ENCODE measurements around the gene IGSF21.

IGSF21 gene

GRCh38 chr1:18380288-18380687 is 272.7 kb downstream of the IGSF21 start:
- DNase-seq: no peak

DNA sequence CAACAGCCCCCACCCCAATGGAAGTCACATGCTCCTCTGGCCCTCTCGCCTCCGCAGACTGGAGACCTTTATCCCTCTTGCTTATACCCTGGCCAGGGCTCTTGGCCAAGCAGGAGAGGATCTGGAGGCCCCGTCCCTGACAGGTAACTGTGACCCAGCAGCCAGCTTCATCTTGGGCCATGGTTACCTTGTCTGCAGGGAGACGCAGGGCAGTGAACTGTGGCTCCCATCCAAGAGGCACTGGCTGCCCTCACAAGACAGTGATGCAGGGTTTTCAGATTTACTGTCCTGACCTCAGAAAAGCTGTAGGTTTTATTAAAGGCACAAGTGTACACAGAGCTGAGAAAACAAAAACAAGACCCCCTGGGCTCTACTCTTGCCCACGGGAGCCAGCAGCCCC is 276.5 kb downstream of the IGSF21 start:
- DNase-seq: no peak

- DNase-seq: no peak
Observed at GRCh38 chr1:18384471-18384870, 276.9 kb downstream of the IGSF21 start.

- no peak for DNase-seq
Observed at GRCh38 chr1:18385239-18385790, 277.7 kb downstream of the IGSF21 start.

GRCh38 chr1:18386591-18386990 is 279.0 kb downstream of the IGSF21 start:
- no peak for DNase-seq

DNA sequence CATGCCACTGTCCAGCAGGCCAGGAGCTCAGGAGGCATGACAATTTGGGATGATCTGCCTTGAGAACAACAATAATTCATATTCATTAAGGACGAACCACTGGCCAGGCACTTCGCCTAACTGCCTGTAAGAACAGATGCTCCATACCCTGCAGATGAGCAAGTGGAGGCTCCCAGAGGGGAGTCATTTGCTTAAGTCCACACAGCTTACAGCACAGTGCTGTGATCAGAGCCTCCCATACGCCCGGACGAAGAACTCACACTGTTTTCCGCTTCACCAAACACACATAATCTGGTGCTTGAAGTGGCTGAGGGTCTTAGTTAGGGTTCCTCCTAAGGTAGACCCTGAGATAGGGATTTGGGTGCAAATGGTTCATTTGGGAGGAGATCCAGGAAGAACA is 279.7 kb downstream of the IGSF21 start:
- no peak for DNase-seq

DNA sequence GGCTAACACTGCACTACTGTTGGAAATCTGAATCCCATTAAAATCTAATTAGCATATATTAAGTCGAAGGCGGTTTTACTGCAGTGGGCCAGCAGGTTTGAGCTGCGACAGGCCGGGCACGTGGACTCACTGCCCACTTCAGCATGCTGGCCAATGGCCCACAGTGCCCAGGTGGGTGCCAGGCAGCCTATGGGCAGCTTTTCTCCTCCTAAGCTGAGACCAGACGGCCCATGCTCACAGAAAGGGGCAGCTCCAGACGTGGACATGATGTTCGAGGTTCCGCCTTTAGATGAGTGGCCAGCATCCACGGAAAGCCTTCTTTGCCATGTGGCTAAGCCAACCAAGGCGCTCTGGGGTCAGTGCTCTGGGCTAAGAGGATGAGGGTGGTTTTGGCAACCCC is 283.4 kb downstream of the IGSF21 start:
- no peak for DNase-seq

- DNase-seq: no peak
Observed at GRCh38 chr1:18394563-18395156, 287.1 kb downstream of the IGSF21 start.

GRCh38 chr1:18396247-18396980 is 288.8 kb downstream of the IGSF21 start:
- no peak for DNase-seq

GRCh38 chr1:18397641-18398040 is 290.0 kb downstream of the IGSF21 start:
- no peak for DNase-seq

GRCh38 chr1:18398791-18399530 is 291.4 kb downstream of the IGSF21 start:
- DNase-seq: no peak

DNA sequence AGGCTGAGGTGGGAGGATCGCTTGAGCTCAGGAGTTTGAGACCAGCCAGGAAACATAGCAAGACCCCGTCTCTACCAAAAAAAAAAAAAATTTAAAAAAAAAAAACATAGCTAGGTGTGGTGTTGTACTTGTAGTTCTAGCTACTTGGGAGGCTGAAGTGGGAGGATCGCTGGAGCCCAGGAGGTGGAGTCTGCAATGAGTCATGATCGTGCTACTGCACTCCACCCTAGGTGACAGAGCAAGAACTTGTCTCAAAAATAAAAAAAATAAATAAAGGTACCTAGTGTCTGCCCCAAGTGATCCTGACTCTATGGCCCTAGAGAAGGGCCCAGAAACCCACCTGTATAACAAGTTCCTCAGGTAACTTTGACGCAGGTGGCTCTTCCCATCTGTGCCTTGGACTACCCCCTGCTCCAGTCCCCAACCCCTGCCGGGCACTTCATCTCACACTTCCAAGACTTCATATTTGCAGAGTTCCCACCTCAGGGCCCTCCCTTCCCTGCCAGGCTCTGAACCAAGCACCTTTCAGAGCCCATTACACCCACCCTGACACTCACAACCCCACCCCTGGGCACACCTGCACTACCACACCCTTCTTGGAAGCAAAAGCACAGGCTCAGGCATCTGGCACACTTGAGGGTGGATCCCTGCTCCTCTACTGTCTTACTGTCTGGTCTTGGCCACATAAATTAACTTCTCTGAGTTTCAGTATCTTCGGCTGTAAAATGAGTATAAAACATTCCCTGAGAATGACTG is 292.9 kb downstream of the IGSF21 start:
- no peak for DNase-seq

DNA sequence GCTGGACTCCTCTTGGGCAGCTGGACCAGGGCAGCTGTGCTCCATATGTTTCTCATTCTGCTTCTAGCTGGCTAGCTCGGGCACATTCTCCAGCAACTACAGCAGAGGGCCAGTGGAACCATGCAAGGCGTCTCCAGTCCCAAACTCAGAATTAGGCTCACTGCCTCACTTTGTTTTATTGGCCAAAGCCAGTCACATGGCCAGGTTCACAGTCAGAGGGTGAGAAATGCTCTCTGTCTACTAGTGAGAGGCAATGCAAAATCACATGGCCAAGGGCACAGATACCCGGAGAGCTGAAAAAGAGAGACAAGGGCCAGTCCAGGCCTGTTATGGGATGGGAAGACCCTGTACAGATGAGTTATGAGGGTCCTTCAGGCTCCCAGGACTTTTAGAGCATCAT is 294.3 kb downstream of the IGSF21 start:
- no peak for DNase-seq

DNA sequence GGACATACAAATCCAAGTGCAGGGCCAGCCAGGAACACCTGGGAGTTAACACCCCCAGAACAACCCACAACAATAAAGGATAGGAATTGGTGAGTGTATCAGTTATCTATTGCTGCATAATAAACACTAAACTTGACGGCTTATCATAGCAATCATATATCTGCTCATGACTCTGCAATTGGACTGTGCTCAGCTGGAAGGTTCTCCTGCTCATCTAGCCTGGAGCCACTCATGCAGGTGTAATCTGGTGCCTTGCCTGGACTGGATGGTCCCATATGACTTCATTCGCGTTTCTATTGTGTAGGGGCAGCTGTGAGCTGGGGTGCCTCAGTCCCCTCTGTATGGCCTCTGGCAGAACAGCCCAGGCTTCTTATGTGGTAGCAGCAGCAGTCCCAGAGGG is 296.9 kb downstream of the IGSF21 start:
- no peak for DNase-seq

DNA sequence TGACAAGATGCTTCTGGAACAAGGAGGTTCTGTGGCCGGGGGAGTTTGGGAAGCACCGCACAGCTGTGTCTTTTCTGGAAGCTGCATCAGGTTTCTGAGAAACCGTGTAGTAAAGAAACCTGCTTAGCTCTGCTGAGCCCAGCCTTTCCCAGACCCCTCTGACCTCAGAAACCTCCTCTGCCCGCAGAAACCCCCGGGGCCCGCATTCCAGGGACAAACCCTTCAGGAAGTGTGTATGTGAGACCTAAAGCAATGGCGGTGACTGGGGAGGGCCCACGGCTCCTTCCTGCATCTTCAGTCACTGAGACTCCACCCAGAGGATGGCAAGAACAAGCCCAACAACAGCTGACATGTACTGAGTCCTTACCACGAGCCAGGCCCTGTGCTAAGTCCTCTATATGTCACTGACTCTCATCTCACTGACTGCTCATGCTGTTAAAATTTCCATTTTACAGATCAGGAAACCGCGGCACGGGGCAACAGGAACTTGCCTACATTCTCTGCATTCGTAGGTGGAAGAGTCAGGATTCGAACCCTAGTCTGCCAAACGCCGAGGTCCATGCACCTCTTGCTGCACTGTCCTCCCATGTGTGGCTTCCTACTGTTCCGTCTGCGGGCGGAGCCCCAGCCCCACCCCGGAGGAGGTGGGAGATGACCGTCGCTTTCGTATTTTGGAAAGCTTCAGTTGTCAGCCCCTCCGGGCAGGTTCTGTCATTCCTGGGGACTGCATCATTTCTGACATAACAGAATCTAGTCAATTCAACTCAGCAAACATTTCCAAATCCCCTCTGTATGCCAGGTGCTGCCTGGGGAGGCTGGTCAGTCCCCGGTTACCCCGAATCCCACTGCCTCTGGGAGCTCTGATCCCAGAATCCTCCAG is 299.8 kb downstream of the IGSF21 start:
- DNase-seq: no peak

DNA sequence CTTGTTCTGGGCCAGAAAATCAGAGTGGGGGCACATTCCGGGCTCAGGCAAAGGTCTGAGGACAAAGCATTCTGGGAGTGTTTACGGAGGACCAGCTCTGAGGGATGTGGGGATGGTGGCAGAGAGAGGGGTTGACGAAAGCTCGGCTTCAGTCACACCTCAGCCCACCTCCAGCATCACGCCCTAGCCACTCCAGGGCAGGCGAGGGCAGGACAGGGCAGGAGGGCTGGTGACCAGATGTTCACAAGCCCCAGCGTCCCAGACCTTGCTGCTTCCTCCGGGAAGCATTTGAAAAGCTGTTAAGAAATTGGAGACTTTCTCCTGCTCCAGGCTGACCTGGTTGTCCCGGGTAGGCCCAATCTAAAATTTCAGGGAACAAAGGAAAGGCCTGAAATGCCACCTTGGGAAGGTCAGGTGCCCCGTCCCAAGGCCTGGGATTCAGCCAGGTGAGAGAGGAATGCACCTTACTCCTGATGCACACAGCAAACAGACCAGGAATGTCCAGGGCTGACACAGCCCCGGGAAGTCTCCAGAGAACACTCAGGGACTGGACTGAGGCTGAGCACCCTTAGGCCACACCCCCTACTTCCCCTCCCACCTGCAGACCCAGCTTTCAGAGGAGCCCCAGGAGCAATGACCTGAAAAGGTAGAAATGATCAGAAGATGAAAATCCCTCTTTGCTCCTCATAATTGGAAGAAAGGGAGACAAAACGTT is 301.2 kb downstream of the IGSF21 start:
- no peak for DNase-seq

DNA sequence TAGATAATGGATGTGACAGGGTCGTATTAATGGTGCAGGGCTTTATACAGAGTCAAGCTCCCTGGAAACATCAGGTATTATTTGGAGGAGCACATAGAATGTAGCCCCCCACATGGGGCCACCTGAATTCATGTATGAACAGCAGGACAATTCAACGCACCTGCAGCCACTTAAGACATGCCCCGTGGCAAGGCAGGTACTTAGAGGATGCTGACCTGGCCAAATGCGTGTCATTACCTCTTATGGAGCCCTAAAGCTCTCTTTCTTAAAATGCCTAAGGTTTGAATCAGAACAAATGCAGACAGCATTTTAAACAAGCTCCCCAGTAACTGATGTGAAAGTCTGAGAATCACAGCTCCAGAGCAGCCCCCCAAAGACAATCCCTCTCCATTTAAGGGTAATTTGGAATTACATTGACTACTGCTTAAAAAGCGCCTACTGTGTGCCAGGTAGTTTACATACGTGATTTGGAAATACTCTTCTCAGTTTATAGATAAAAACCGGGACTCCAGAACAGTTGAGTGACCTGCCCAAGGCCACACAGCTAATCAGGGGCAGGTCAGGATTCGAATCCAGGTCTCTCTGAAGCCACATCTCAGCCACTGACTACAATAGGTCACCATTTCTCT is 302.1 kb downstream of the IGSF21 start:
- no peak for DNase-seq

- no peak for DNase-seq
Observed at GRCh38 chr1:18410407-18410806, 302.8 kb downstream of the IGSF21 start.

DNA sequence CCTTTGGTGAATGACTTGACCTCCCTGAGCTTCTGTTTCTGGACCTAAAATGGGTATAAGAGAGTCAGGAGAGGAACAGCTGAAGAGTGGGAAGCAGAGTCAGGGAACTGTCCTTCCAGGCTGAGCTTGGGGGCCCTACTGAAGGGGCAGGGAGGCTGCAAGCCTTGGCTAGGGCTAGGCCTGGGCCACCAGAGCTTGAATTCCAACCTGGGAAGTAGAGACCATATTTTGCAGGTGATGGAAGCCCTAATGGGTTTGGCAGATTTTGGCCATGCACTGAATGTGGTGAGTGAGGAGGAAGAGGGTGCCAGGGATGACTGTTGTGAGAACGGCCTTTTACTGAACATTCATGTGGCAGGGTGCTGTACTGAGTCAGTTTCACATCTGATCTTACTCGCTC is 303.7 kb downstream of the IGSF21 start:
- DNase-seq: no peak

DNA sequence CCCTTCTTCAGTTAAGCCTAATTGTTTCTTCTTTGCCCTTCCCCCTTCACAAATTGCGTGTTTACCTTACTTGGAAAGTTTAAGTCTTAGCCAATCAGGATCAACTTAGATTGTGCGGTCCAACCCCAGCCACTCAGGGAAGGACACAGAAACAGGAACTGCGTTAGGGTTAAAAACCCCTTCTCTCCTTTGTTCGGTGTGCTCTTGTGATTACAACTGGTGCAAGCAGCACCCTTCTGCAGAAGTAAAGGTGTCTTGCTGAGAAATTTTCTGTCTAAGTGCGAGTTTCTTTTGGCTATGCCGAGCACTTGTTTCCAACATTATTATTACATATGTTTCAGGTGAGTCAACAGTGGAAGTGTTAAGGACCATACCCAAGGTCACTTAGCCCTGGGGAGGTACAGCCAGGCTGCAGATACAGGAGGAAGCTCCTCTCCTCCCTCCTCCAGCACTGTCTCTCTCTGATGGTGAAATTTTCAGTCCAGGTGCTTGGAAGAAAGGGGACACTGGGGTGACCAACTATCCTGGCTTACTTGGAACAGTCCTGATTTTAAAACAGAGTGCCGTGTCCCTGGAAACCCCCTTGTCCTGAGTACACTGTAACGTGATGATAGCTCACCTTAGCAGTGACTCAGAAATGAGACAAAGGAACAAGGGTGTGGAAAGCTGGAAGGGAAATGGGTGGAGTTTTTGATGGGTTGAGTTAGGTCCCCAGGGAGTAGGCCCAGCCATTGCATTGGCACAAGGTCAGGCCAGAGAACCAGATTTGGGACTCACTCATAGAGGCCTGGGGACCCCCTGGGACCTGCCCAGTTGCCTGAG is 304.4 kb downstream of the IGSF21 start:
- no peak for DNase-seq
